HG02642 (cell line): ENCODE results near the gene ACVRL1.

ENCODE experiments used
- ATAC-seq: cut with Tn5 transposase; IDR thresholded peaks from one replicate; pipeline ENCODE4 v1.9.1; 2021; ENCODE audit warnings: mild to moderate bottlenecking; ENCODE audit not compliant: unreplicated experiment, poor library complexity

Gene ACVRL1

DNA sequence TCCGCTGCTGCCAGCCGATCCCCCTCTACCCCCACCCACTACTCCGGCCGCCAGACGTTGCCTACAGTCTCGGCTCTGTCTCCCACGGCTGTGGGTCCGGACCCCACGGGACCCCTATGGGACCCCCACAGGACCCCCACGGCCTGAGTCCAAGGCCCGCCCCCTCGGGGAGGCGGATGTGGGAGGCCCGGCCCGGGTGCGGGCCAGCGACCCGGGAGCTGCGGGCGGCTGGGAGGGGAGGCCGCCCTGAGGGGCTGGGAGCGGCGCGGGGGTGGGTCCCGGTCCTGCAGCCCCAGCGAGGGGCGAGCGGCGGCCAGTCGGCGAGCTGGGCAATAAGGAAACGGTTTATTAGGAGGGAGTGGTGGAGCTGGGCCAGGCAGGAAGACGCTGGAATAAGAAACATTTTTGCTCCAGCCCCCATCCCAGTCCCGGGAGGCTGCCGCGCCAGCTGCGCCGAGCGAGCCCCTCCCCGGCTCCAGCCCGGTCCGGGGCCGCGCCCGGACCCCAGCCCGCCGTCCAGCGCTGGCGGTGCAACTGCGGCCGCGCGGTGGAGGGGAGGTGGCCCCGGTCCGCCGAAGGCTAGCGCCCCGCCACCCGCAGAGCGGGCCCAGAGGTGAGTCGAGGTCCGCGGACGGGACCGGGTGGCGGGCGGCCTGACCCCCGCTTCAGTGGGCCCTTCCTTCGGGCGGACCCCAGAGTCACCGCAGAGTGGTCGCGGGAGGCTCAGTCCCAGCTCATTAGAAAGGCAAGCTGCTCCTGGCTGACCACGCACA is at the start of gene ACVRL1:
Gene ACVRL1 (plus strand): TSS at position 422 of the 773 bp plus-strand sequence. CDS start 4,971 bp downstream, outside the sequence.
- no peak for ATAC-seq

DNA sequence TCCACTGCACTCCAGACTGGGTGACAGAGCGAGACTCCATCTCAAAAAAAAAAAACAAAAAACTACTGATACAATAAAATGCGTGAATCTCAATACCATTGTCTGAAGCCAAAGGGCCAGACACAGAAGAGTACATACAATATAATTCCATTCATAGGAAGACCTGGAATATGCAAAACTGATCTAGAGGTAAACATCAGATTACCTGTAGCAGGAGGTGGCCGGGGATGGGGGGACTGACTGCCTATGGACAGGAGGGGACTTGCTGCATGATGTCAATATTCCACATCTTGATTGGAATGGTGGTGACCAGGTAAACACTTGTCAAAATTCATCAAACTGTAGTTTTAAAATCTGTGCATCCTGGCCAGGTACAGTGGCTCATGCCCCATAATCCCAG is 46.3 kb upstream of the ACVRL1 start:
- ATAC-seq: no peak

DNA sequence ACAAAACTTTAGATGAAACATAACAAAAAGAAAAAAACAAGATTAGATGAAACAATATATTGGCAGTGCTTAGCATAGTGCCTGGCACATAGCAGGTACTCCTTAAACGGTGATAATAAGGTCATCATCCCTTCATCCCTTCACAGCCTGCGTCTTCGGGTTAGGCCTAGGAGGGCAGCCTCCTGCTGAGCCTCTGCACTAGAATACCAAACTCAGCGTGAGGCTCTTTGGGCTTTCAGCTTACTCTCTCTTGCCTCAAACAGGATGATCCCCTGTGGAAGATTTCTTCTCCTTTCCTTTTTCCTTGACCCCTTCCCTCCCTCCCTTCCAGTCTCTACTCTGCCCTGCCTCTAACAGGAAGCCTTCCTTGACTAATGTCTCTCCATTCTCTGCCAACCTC is 44.4 kb upstream of the ACVRL1 start:
- ATAC-seq: no peak

DNA sequence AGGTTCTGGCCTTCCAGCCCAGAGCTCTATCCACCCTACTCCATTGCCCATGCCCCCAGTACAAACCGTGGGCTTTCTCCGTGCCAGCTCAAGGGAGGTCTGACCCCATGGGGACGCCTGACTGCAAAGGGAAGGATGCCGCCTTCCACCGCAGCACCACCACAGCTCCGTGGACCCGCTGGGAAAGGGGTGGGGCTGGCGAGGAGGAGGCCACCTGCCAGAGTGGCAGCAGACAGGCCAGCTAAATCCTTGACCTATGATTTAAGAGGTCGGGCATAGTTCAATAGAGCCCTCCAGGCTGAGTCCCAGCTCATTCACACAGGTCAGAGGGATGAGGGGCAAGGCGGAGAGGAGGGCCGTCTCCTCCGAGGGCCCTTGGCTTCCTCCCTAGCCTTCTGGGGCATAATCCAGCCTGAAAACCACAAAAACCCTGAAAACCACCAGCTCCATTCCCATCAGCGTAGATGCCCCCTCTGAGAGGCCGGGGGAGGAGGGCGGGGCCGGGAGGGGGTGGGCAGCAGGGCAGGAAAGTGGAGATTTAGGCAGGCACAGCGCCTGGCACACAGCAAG is 43.9 kb upstream of the ACVRL1 start:
- ATAC-seq: no peak

DNA sequence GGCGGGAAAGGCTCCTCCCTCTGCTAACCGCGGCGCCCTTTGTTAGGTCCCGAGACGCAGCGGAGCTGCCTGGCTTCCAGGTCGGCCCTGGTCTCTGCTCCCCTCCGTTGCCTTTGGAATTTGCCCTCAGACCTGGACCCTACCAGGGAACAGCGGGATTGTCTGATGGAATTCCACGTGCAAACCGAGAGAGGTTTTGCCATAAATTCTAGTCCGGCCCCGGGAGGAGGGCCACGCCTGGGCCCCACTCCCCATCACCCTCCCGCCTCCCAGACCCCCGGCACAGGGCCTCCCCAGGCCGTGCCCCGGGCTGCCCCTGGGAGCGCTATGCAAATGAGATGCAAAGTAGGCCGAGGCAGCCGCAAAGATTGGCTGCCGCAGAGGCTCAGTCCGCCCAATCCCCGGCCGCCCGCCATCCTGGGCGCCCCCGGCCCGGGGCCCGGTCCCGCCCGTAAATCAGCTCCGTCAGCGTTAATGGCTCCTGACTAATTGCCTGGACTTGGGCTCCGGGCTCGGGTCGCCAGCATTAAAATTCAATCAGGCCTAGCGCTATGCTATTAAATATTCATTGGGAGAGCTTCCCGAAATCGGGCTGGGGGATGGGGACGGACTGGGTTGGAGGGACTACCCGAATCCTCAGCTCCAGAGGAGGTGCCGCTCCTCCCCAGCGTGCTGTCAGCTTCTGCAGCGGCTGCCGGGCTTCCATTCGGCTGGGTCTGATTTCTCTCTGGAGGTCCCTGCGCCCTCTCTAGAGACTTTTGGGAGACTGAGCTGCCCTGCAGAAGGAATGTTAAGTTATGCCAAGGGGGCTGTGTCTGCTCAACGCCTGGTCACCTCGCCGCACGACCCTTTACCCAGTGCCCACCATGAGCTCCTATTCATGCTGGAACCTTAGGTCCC is 43.1 kb upstream of the ACVRL1 start:
- ATAC-seq: no peak

DNA sequence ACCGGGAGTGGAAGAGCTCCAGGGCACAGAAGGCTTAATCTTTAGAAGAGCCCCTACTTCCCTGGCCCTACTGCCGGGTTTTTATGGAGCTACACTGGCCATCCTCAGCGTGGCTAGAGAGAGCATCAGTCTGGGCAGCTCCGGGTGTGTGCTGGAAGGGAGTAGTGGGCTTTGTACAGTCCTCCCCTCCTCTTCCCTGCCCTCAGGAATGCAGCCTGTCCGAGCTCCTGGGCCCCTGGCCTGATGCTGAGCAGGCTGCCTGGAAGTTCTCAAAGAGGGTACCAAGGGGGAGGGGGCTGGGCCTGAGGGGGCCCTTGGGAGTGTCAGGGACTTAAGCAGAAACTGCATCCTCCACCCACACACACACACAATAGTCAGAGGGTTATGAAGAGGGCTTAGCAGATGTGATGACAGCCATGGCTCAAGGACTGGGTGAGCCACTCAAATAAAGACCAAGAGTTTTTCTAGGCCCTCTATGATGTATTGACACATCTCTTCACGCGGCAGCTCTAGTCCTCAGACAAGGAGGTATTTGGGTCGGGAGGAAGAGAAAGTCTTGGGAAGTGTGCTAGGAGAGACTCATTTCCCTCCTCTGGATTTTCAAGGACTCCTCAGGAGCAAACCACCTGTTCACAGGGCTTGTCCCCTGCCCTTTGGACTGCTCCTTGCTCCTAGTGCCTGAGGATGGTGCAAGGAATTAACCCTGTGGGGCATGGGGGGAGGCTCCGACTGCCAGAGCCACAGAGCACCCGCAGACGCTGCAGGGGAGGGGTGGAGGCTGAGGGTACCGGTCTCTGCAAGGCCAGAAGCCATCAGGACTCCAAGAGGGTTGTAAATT is 42.3 kb upstream of the ACVRL1 start:
- no peak for ATAC-seq

DNA sequence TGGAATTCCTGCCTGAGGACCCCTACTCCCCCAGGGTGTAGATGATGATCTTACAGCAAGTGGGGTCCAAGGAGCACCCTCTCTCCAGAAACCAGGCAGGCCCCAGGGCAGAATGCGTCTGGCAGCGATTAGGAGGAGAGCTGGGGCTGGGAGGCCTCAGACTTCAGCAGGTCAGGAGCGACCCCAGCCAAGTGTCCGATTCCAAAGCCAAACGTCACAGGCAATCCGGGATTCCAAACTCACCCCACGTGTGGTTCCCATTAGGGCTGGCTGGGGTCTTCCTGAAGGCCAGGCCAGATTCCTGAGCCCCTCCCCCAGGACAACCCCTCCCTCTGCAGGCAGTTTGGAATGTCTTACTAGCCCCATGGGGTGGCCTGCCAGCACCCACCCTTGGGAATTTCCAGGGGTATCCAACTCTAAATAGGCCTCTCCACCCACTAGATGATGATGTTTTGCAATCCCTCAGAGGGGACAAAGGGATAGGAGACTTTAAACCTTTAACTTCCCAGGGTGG is 41.5 kb upstream of the ACVRL1 start:
- no peak for ATAC-seq

DNA sequence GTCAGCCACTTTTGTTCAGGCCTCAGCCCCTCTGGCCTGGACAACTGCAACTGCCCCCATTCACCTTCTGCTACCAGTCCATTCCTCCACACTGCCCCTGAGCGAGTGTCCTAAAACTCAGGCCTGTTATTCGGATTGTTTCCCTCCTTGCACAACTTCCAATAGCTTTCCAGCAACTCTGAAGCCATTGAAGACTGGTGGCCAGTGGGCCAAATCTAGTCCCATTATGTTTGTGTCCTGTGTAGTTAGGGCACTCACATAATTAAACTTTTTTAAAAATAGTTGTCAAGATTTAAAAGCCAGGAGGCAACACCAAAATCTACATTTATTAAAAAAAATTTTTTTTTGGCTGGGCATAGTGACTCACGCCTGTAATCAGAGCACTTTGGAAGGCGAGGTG is 41.0 kb upstream of the ACVRL1 start:
- no peak for ATAC-seq

DNA sequence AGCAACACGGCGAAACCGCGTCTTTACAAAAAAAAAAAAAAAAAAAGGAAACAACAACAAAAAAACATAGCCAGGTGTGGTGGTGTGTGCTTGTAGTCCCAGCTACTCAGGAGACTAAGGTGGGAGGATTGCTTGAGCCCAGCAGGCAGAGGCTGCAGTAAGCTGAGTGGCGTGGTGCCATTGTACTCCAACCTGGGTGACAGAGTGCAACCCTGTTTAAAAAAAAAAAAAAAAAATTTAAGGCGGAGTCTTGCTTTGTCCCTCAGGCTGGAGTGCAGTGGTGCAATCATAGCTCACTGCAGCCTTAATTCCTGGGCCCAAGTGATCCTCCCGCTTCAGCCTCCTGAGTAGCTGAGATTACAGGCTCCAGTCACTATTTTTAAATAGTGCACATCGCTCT is 40.5 kb upstream of the ACVRL1 start:
- no peak for ATAC-seq

DNA sequence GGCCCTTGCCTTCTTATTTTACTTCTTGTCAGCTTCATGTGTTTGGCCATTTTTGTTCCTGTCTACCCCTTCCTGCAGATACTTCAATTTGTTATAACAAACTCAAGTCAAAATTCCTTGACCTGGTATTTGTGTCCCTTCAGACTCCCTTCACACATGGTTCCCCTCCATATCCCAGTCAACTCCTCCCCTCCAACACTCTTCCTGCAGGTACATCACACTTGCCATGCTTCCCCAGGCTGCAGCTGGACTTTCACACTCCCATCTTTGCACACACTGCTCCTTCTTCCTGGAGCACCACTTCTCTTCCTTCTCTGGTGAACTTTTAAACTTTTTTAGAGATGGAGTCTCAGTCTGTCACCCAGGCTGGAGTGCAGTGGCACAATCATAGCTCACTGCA is 39.9 kb upstream of the ACVRL1 start:
- ATAC-seq: no peak

DNA sequence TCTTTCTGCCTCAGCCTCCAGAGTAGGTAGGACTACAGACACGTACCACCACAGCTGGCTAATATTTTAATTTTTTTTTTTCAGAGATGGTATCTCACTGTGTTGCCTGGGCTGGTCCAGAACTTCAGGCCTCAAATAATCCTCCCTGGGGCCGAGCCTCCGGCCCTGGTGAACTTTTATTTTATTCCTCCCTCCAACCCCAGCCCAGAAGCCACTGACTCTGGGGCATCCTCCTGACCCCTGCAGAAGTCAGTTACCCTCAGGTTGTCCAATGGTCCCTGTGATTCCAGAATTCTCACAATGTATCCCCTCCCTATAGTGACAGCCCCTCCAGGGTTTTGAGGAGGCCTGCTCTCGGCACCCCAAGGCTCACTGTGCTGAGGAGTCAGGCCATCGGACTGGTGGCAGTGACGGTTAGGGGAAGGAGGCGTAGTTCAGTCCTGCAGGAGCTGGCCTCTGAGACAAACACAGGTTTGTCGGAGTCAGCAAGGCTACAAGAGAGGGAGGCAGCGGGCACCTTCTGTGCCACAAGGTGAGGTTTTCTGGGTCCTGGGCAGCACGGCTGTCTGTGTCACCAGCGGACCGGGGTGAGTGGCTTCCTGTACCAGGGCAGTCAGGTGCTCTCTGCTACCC is 39.4 kb upstream of the ACVRL1 start:
- ATAC-seq: no peak

DNA sequence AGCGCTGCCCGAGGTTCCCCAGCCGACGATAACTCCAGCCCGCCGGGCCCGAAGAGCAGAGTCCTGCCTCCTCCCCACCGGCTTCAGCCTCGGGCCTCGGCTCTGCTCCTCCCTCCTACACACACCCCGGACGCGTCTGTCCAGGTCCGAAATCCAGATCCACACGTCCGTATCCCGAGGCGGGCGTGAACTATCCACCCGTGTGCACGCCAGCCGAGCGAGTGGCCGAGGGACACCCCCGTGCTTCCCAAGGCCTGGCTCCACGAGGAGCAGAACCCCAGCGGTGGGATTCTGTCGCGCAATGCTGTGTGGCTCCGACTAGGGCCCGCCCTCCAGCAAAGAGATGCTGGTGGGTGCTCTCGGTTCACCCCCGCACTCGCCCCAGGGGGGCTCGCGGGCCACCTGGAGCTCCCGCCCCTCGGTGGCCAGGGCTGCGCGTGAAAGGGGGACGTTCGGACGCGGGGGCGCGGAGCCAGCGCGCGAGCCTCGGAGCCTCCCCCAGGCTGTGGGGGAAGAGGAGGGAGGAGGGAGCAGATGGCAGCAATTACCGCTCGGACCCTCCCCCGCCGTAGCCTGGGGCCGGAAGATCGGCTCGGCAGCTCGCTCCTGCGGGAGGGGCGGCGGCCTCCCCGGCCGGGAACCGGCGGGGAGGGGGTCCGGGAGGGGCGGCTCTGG is 38.3 kb upstream of the ACVRL1 start:
- no peak for ATAC-seq

DNA sequence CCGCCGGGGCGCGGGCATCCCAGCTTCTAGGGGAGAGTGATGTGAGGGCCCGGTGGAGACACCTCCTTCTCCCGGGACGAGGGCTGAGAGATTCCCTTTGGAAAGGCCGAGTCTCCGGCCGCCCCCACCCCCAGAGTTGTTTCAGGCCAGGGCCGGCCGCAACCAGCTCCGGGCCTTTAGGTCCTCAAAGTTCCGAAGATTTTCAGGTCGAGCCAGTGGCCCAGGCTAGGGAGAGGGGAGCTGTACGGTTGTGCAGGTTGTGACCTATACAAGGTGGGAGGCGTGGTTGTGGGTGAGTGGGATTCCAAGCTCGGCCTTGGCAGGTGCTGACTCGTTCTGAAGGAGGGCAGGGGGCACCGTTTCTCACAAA is 37.8 kb upstream of the ACVRL1 start:
- no peak for ATAC-seq

DNA sequence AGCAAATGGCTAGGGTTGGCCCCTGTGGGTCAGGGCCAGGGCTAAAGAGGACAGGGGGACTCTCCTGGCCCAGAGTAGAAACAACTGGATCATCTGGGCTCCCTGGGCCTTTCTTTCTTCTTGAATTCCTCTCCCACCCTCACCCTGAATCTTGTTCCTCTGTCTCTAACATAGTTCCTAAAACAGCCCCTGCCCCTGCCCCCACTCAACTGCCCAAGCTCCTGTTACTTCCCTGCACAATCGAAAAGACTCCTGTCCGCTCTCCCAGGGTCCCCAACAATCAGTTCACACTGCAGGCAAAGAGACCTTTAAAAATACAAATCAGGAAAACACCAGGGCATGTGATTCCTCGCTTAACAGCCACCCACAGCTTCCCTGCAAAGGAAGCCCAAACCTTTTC is 37.4 kb upstream of the ACVRL1 start:
- no peak for ATAC-seq

DNA sequence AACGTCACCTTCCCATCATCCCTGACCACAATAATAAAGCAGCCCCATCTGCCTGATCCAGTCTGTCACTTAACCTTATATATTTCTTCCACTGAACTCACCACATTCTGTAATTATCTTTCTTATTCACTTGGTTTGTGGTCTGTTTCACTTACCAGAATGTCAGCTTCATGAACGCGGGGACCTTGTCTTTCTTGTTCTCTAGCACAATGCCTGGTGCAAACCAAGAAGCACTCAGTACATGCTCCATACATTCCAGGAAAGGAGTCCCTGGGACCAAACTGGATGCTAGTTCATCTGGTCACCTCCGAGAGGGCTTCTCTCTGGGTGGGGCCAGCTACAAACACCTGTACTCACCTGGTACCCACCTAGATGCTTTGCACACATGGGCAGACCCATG is 36.8 kb upstream of the ACVRL1 start:
- ATAC-seq: no peak

DNA sequence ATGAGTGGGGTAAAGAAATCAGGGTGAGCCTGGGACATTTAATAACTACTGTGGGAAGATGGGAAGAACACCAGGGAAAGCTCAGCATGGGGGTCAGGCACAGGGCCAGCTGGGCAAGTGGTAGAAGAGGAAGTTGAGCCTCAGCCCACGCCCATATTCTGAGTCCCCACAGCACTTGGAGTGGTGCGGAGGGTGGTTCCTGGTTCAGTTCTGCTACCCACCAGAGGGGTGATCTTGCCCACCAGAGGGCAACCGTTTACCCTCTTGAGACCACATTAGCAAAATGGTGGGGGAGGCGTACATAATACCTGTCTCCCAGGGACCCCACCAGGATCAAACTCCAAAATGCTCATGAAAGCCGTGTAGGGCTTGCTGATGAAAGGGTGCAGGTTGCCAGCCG is 36.2 kb upstream of the ACVRL1 start:
- no peak for ATAC-seq

DNA sequence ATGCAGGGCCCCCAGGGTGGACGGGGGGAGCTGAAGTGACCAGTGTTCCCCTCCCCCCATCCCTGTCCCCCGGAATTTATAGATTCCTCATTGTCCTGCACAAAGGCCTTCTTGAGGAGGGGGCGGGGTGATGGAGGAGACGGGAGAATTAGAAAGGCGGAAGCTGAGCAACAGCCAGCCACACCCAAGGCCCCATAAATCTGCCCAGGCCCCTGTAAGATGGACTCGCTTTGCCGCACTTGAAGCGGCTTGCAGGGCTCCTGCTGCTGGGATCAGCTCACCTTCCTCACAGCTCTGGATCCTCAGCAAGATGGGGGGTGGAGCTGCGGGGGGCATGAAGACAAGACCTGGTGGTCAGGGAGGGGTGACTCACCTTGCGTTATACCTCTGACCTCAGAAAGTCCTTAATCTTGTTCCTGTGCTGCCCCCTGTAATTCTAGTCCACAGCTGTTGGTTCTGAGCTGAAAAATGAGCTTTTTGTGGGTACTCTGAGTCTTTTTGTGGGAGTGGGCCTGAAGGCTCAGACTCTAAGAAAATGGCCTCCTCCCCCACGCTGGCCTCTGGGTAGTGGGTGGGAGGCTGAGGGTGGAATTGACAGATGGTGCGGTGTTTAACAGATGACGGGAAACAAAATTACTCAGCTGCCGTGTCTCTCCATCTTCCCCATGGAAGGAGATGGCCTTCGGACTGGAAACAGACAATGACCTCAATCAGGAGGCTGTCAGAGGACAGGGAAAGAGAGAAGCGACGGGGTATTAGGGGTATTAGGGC is 35.2 kb upstream of the ACVRL1 start:
- ATAC-seq: no peak

DNA sequence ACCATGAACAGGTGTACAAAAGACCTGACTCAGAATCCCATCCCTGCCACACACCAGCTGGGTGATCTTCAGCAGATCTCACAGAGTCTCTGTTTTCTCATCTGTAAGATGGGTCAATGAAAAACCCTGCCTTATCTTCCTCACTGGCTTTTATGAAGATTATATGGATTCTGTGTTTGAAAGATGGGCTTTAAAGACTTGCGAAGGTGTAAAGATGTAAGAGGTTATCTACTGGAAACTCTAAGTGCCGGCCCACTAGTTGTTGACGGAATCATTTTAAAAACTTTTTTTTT is 34.7 kb upstream of the ACVRL1 start:
- ATAC-seq: no peak
